Activated CD4-positive, alpha-beta T cell treated with anti-CD3 and anti-CD28 coated beads, Interleukin-2, Interleukin-6, amounts not matched to agents 100 ng/mL and 50 ng/mL, durations not matched to agents 16 hours and 8 hours (primary cell): ENCODE results near the gene NXPE3.
A peak's percentile ranks its signal among the peaks of the same experiment; 100 is the strongest.

ENCODE experiments used
- DNase-seq: peaks from one replicate; pipeline ENCODE4 v3.0.0-alpha.2; 2020

The NXPE3 gene

GRCh38 chr3:101829437-101829830 lies 50.4 kb downstream of the NXPE3 start:
- DNase-seq = no peak

GRCh38 chr3:101829874-101830273 lies 50.9 kb downstream of the NXPE3 start:
- DNase-seq = no peak

- DNase-seq = peak; percentile 39
Measured at GRCh38 chr3:101833446-101833974, 54.5 kb downstream of the NXPE3 start.

GRCh38 chr3:101835676-101836075 lies 56.7 kb downstream of the NXPE3 start:
- DNase-seq = no peak

DNA sequence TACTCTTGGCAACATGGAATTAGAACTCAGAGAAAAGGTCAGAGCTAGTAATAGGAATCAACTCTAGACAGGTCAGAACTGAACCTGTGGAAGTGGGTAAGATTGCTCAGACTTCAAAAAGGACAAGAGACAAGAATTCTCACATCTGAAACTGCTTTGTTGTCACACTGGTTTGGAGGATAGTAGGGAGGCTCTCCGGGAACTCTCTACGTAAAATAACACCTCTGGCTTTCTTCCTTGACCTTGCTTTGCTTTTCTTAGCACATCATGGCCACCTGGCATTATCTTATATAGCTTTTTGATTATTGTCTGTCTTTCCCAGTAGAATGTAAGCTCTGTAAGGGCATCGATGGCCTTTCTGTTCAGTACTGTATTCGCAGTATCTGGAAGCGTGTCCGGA lies 57.1 kb downstream of the NXPE3 start:
- no peak for DNase-seq

- DNase-seq = no peak
Measured at GRCh38 chr3:101836652-101837598, 57.9 kb downstream of the NXPE3 start.

- no peak for DNase-seq
Measured at GRCh38 chr3:101838691-101839090, 59.7 kb downstream of the NXPE3 start.

GRCh38 chr3:101840066-101840465 lies 61.1 kb downstream of the NXPE3 start:
- no peak for DNase-seq

- no peak for DNase-seq
Measured at GRCh38 chr3:101842245-101842934, 63.4 kb downstream of the NXPE3 start.

GRCh38 chr3:101842935-101843330 lies 63.9 kb downstream of the NXPE3 start:
- DNase-seq = no peak

DNA sequence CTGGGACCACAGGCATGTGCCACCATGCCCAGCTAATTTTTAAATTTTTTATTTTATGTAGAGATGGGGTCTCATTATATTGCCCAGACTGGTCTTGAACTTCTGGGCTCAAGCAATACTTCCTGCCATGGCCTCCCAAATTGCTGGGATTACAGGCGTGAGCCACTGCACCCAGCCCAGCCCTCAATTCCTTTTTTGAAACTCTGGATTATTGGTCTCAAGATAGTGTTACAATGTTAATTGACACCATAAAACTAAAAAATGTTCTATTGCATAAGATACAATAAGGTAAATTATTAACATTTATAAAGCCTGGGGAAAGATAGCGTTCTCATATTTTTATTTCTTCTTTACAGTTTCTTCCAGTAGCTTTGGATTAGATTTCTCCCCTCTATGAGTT lies 66.4 kb downstream of the NXPE3 start:
- no peak for DNase-seq

- DNase-seq = no peak
Measured at GRCh38 chr3:101846709-101847108, 67.7 kb downstream of the NXPE3 start.

- no peak for DNase-seq
Measured at GRCh38 chr3:101847328-101847727, 68.3 kb downstream of the NXPE3 start.

DNA sequence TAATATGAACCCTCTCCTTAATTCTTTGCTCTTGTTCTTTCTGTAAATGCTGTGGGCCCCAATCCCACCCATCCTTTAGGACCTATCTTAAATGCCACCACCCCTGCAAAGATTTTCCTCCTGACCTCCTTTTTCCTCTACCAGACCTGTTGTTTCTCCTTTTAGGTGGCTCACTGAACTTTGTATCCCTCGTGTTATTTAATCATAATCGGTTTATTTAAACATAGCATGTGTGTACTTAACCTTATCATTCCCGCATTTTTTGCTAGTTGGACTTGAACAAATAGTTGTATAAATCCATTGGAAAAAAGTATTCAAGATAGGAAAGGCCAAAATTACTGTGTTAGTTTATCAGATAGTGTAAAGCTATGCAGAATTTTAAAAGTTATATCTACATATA lies 69.3 kb downstream of the NXPE3 start:
- DNase-seq = no peak

- peak; percentile 95 for DNase-seq
Measured at GRCh38 chr3:101848754-101849713, 70.0 kb downstream of the NXPE3 start, which contains the start of gene NFKBIZ. Gene NFKBIZ, plus strand, starts transcription at chr3:101849514. Its CDS starts 115 bp downstream, at chr3:101849629.

DNA sequence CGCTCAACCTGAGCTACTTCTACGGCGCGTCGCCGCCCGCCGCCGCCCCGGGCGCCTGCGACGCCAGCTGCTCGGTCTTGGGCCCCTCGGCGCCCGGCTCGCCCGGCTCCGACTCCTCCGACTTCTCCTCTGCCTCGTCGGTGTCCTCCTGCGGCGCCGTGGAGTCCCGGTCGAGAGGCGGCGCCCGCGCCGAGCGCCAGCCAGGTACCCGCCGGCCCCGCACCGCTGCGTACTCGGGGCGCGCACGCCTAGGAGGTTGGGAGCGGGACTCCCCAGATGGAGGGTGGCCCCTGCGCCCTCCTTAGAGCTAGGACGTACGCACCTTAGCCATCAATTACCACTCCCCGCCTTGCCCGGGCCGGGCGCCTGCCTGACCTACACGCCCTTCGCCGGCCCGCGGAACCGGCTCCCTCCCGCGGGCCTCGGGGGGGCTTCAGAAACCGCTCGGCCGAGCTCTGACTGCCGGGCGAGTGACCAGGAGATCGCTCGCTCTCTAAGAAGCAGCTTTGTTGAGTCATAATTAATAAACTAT lies 70.8 kb downstream of the NXPE3 start:
- peak; percentile 62 for DNase-seq

DNA sequence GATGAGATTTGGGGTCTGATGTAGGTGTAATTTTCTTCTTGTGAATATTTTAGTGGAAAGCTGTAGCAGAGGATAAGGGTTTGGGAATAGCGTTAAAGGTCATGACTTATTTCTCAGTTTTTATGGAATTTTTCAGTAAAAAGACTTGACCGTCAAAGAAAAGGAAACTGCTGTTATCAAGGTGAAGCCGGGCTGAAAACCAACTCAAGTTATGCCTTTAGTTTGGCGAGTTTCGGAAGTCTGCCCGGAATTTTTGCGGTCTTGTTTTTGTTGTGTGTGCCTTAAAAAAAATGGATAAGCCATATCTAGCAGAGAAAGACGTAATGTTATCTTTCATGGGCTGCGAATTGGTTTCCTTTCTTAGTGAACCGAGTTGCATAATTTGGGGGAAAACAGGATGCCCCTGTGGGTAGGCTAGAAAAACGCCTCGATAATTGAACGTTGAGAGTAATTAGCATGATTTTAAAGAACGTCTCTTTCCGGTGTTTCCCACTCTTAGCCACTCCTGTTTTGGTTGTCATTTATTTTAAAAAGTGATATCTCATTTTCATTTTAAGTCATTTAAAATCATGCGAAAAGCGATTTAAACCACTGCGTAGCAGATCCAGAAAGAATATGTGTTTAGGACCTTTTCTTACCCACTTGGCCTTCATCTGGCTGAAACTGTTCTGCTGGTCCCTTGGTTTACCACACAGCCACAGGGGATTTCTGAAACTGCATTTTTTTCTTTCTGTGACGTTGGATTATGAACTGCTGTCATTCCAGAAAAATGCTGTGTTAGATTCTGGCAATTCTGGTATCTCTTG lies 71.4 kb downstream of the NXPE3 start:
- peak; percentile 85 for DNase-seq

DNA sequence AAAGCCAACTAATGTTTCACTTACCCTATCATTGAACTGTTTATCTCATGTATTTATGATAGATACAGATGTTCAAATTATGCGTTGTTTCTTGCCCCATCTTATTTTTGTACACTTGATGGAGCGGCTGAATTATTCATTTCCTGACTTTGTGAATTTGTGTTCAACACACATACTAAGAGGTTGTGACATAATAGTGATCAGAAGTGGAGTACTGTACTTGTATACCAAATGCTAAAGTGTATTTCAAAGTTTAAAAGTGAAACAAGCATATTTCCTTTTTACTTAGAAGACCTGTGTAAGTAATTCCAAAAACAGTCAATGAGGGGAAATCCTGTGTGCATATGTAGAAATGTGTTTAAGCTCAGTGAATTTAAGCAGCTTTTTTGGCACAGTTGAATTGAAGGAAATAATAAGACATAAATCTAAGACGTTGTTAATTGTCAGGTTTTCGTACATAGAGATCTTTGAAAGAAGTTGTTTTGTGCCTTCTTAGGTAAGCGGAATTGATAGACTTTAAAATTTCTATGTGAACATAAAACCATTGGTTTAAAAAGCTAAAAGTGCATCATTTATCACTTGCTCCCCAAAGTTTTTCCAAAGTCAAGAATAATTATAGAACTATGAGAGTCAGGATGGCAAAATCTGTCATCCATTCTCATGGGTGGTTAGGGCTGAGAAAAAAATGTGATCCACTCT lies 72.2 kb downstream of the NXPE3 start:
- peak; percentile 72 for DNase-seq

DNA sequence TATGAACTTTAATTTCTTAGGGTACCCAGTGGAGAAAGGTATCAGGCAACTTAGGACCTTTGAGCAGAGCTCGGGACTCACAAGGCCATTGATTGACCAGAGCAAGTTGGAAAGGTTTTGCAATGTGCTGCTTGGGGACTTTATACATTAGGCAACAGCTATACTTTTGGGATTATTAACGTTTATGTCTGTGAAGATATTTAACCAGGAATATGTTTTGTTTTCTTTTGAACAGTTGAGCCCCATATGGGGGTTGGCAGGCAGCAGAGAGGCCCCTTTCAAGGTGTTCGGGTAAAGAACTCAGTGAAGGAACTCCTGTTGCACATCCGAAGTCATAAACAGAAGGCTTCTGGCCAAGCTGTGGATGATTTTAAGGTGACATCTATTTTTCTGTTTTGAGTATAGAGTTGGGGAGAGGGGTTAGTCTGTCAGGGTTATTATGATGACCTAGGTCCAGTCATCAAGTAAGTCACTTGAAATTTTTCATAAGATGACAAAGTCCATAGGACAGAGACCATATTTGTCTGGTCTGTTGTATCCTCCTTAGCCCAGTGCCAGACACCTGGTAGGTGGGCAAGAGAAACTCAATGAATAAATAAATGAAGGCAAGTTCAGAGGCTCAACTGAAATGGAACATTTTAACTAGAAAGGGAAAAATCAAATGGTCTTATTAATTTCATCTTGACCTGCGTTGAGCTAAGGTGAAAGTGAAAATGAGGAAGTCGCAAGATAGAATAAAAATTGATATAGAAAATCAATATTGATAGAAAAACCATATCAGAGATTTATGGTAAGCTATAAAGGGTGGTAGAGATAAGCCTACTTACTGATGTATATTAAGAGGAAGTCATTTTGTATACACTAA lies 73.1 kb downstream of the NXPE3 start:
- no peak for DNase-seq
